Stimulated activated CD4-positive, alpha-beta T cell treated with anti-CD3 and anti-CD28 coated beads, Interleukin-2, amount 100 ng/mL, for 48 hours (primary cell): ENCODE data around the gene LINGO1.

Experiments used
- DNase-seq, 2 donors: peaks; one replicate each; pipeline ENCODE4 v3.0.0-alpha.2; 2020

LINGO1 gene

DNA sequence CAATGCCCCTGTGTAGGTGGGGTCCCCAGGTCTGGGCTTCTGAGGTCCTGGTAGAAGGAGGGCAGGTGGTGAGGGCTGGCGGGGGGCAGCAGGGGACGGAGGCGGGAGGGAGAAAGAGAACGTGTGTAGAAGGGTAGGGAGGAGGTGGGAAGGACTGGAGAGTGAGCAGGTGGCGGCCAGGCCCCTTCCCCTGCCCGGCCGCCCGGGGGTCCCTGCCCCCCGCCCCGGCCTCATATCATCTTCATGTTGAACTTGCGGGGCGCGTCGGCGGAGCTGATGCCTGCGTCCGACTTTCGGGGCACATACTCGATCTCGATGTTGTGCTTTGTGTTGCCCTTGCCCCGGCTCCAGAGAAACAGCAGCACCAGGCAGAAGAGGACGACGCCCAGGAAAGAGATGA, 18.9 kb downstream of the LINGO1 start:
- DNase-seq, result no peak

DNA sequence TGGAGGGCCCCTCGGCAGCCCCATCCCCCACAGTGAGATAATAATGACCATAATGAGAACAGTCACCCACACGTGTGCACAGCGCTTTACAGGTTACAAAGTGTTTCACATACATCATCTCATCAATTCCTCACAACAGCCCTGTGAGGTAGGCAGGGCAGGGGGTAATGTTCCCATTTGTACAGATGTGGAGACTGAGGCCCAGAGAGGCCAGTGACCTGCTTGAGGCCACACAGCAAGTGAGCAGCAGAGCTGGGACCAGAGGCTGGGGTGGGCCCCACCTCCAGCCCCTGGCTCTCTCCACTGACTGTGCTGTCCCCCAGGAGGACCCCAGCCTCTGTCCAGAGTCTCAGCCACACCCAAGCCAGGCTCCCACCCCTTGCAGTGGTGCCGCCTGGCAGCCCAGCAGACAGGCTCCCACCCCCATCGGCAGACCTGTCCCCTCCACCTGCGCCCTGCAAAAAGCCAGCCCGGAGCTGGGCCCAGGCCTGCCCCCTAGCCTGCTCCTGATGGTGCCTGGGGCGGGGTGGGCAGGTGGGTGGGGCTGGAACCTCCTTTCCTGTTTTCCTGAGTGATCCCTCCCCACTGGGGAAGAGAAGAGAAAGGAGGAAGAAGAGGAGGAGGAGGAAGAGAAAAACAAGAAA, 19.6 kb downstream of the LINGO1 start:
- DNase-seq, result no peak

DNA sequence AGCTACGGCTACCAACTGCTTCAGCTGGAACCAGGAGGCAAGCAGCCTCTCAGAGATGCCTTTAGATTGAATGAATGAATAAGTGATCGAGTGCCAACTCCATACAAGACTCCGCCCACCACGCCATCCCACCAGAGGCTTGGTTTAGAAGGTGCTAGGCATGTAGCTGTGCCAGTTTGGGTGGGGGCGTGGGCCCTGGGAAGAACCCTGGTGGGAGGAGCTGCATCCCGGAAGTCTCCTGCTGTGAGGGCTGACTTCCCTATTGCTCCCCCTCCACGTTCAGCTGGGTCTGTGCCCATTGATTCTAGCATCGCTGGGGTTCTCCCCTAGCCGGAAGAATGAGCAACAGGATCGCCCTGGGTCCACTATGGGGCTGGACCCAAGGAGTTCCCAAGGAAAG, 20.9 kb downstream of the LINGO1 start:
- no peak for DNase-seq

DNA sequence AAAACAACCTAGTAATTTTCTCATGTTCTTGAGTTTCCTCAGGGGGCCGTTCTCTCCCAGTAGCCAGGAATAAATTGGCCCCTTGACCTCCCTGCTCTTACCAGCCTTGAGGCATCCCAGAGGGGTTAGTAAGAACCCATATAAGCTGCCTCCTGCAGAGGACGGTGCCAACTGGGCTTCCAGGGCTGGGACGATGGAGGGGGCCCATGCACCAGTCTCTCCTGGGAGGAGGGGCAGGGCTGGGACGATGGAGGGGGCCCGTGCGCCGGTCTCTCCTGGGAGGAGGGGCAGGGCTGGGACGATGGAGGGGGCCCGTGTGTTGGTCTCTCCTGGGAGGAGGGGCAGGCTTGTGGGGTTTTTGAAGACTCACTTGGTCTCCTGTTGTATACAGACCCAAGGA, 22.0 kb downstream of the LINGO1 start:
- no peak for DNase-seq

DNA sequence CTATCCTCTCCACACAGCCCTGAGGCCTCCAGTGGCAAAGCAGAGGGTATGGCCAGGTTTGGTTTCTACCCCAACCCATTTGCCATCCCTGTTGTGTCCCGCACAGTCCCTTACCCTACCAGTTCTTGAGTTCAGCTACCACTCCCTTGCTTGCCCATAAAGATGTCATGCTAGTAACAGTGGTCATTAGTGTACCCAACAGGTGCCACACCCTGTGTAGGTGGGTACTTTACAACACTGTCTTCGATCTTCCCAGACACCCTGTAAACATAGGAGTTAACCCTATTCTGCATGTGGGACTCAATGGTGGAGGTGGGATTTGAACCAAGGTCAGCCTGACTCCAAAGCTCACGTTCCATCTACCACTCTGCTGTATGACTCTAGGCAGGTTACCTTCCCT, 23.2 kb downstream of the LINGO1 start:
- DNase-seq, result no peak

DNA sequence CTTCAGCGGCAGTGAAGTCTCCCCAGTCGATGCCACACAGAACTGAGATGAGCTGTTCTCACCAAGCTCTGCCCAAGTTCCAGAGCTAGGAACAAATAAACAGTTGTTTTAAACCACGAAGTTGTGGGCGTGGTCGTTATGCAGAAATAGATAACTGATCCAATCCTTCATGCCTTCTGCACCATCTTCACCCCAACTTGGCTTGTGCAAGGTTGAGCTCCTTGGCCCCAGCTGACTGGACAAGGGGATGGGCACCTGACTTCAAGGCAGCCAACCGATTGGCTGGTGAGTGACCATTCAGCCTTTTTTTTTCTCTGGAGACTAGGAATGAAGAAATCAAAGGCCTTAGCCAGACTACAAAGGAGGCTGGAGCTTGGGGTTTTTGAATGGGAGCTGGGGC, 23.9 kb downstream of the LINGO1 start:
- DNase-seq, result no peak

DNA sequence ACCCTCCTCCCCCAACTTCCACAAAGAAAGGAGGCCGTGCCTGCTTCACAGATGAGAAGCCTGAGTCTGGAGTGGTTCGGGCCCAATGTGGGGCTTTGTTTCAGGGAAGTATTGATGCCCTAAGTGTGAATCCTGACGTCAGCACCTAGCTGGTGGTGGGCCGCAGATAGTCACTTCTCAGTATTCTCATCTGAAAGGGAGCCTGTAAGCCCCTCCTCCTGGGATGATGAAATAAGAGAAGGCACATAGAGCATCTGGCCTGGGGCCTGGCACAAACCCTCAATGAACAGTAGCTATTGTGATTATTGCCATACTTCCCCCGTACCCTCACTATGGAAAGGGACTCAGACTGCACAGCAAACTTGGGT, 24.8 kb downstream of the LINGO1 start:
- DNase-seq, result no peak

DNA sequence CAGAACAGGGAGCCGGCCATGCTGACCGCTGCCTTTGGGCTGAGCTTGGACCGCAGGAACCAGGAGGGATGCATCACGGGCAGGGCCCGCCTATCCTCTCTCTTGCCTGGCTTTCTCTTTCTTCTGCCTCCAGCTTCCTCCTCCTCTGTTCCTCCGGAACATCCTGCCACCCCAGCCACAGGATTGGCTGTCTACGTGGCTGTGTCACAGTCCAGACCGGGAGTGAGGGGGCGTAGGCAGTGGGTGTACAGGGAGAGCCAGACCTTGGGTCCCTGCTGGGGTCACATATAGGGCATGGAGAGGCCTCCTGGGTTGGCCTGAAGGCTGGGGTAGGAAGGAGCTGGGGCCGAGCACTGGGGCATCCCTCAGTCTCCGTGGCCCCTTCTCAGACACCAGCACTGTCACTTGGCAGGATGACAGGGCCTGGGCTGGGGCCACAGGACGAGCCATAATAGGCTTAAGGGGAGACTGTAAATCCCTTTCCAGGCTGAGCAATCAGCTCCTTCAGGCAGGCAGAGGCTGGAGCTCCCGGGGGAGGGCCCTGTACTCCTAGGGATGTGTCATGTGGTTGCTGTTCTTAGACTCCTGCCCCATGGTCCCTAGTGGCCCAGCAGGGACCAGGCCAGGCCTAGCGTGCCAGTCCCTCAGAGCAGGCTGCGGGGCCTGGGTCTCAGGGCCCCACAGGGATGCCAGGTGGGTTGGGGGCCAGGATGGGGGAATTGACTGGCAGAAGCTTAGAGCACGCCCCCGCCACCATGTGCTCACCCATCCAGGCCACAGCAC, 25.4 kb downstream of the LINGO1 start:
- DNase-seq, result no peak

DNA sequence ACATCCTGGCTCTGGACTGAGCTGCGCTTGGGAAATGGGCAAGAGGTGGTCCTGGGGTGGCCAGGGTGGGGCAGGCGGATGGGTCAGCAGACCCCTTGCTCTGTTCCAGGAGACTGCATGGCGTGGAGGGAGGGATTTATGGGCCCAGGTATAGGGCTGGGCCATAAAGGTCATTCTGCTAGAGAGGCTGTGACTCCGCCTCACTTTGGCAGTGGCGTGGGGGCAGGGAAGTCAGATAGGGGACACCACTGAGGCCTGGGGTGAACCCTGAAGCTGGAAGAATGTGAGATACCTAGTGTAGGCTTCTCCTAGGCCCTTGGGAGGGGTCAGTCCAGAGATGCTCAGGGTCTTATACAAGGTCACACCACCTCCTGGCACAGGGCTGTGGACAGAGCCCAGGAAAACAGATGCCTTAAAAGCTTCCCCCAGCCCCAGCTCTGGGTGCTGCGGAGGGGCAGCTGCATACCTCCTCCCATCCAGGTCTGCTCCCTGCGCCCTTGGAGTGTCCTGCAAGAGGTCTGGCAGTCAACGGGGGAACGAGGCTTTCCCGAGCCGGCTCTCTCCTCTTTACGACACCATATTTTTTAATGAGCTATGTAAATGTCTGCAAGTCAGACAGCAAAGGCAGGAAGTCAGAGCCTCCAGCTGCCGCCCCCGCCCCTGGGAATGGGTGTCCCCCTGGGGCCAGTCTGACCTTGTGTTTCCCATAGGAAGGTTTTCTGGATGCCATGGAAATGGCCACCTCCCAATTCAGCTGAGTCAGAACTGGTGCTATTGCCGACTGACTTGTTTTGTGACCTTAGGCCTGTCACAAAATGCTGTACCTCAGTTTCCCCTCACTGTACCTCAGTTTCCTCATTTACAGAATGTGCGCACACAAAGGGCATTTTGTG, 26.3 kb downstream of the LINGO1 start:
- no peak for DNase-seq

DNA sequence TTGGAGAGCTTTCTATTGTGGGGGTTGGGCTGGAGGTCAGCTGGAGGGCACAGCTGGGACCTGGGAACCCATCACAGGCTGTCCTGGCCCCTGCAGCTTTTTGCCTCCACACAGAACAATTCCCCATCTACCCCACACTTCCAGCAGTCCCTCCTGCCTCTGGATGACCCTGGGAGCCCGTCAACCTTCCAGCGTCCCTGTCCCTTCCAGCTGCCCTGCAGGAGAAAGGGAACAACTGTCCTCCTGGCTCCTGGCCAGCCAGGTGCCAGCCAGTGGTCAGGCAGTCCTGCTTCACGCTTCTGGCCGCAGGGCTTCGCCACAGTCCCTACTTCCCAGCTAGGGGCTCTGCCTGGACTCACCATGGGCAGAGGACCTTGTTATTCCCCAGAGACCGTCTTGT, 27.2 kb downstream of the LINGO1 start:
- DNase-seq, result no peak

DNA sequence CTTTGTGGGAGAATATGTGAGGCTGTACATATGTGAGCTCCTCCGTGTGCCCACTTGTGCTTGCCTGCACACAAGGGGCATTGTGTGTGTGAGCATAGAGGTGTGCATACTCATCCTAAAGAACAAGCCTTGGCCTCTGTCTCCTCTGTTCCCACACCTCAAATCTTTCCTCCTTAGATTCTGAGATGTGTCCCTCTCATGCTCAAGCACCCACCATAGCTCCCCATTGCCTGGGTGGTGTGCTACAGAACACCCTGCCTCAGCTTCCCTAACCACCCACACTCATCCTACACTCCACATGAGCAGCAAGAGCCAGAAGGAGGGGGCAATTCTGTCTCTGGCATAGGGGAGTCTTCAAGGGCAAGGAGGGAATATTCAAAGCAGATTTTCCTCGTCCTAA, 27.7 kb downstream of the LINGO1 start:
- no peak for DNase-seq

DNA sequence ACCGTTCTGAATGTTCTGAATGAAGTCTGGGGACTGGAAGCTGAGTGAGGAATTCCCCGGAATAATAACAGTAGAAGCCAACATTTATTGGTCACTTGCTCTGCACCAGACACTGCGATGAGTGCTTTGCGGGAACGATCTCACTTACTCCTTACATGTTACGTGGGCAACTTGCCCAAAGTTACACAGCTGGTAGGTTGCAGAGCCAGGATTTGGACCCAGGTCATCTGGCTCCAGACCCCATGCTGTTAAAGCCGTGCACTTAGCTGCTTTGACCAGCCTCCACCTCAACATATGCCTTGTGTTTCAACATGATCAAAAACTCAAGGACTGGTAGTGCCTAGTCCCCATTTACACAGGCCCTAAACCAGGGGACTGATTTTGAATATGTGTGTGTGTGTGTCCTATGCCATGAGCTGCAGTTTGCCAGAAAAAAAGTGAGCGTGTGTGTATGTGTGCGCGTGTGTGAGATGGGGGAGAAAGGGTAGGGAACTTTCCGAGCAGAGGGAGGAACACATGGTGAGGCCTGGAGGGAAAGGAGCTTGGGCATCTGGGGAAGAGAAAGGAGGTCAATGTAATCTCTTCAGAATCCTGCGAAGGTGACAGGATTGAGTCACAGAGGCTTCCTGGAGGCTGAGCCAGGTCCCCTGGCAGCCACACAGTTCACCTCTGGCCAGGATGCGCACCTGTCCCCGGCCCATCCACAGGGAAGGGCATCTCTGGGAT, 28.9 kb downstream of the LINGO1 start:
- DNase-seq, result no peak

DNA sequence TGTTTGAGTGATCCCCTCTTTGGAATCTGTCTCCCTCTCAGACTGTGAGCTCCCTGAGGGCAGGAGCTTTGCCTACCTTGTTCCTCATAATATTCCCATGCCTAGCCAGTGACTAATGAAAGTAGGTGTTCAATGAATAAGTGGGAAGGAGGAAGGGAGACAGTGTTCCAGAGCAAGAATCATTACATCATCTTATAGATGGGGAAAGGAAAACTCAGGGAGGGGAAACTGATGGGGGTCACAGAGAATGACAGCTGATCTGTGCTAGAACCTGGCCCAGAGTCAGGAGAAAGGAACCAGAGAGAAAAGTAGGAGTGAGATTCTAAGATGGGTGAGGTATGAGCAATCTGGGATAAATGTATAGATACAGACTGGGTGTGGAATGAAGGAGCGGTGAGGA, 29.9 kb downstream of the LINGO1 start:
- DNase-seq, result no peak

DNA sequence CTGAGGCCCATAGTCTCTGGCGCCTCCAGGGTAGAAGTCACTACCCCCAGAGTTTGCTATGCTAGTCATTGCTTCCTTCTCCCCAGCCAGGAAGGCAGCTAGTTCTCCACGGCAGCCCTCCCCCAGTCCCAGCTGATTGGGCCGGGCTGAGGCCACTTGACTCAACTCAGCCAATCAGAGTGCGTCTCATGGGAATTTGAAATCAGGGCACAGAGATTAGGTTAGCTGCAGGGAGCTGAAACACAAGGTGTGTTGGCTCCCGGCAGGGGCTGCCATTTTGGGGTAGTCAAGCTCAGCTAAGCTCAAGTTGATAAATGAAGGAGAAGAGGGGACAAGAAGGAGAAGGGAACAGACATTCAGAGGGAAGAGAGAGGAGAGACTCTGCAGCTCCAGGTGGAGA, 32.8 kb downstream of the LINGO1 start:
- DNase-seq, result no peak

DNA sequence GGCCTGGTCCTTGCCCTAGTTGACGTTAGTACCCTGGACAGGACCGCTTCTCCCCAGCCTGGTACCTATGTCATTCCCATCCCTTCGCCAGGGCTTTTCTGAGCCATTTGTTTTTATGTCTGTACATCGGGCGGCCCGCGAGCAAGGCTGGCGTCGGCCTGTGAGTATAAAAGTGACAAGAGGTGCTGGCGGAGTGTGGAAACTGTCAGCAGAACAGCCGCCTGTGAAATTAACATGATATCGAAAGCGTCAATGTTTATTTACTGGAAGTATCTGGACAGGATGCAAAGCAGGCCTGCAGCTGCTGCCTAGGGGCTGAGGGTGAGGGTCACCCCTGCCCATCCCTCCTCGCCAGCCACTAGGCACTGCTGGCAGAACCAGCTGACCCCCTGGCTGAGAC, 33.4 kb downstream of the LINGO1 start:
- no peak for DNase-seq

DNA sequence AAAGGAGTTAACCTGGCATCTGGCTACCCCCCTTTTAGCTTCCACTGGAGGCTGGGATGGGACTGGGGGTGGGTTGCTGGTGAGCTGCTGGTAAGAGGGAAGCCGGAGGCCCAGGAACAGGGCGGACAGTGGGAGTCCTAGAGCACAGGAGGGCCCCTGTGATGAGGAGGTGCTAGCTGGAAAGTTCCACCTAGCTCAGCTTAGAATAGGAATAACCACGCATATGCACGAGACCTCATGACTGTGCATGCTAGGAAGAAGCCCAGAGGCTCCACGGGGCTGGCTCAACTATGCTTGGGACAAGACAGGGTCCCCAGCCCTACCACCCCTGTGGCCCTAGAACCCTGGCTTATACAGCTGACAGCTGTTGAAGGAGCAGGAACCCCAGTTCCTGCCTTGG, 34.1 kb downstream of the LINGO1 start:
- DNase-seq, result no peak

DNA sequence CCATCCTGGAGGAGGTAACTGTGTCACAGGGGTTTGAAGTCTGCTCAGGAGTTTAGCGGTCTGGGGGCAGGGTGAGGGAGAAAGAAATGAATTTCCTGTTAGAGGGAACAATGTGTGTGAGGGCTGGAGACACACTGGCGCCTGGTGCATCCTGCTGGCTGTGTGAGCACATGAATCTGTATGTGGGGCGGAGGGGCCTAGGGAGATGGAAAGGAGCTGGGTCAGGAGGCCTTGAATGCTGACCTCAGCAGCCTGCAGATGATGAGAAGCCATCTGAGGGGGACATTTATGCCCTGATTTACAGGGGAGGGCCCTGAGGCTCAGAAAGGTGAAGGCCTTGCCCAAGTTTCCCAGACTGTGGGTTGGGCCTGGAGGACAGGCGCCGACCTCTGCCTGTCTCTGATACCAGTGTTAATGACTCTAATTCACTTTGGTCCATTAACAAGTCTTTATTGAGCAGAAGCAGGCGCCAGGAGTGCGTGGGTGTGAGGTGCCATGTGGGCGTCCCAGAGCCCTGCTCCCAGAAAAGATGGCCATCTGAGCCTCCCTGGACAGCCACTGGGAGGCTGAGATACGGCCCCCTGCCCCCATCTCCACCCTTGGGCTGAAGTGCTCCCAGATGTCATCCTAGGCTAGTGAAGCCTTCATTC, 34.8 kb downstream of the LINGO1 start:
- DNase-seq, result no peak

DNA sequence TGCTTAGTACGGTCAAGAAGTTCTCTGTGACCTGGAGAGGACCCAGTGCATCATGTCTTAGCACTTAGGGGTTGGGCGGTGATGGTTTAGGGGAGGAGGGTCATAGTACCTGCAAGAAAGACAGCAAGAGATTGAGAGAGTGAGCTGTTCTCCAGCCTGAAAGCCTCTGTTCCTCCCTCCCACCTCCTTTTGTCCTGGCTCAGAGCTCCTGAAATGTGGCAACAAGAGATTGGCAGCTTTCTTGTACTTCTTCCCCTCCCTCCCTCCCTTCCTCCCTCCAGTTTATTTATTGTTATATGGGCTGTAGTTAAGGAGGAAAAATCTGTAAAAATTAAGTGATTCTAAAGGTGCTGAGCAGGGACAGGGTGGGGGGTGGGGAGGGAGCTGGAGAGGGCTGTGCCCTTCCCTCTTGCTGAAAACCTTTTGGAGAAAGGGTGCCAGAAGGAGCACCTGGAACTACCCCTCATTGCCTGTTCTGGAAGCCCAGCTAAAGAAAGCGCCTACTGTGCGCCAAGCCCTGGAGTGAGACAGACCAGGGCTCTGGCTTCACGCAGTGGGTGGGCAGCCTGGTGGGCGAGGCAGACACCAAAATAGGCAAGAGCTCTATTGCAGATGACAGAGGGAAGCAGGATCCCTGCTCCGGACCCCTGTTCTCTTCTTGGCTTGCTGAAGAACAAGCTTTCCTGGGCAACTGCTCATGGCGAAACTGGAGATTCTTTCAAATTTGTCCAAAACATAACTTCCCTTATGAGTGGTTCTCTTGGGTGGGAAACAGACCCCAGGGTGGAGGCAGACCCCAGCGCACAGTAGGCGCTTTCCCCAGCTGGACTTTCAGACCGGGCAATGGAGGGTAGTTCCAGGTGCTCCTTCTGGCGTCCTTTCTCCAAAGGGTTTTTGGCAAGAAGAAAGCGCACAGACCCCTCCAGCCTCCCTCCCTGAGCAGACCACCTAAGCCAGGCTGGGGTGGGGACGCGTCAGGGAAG, 35.6 kb downstream of the LINGO1 start:
- no peak for DNase-seq

DNA sequence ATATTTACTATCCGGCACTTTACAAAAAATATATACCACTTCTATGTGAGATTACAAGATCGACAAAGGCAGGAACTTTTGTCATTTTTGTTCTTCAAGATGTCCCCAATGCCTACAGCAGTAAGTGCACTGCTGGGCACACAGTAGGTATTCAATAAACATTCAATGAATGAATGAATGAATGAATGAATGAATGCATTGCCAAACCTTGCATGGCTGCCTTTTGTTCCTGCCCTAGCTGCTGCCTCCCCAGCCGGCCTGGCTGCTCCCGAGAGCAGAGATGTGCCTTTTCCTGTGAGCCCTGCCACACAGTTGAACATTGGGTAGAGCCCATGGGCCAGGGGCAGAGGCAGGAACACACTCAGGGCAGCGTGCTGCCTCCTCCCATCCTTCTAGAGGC, 37.5 kb downstream of the LINGO1 start:
- DNase-seq, result no peak

DNA sequence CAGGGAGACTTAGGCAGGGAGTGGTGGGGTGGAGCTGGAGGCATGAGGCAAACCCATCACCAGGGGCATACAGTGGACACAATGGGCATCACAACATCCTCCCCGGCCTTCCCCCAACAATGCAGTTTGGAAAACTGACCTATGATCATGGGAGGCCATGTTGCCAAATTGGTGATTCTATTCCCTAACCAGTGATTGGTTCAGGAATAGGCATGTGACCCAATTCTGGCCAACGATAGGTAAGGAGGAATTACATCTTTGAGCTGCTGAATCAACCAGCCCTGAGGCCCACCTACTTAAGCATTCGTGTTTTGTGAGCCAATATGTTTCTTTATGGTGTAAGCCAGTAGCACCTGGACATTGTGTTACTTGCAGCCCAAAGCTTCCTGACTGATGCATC, 40.0 kb downstream of the LINGO1 start:
- no peak for DNase-seq

DNA sequence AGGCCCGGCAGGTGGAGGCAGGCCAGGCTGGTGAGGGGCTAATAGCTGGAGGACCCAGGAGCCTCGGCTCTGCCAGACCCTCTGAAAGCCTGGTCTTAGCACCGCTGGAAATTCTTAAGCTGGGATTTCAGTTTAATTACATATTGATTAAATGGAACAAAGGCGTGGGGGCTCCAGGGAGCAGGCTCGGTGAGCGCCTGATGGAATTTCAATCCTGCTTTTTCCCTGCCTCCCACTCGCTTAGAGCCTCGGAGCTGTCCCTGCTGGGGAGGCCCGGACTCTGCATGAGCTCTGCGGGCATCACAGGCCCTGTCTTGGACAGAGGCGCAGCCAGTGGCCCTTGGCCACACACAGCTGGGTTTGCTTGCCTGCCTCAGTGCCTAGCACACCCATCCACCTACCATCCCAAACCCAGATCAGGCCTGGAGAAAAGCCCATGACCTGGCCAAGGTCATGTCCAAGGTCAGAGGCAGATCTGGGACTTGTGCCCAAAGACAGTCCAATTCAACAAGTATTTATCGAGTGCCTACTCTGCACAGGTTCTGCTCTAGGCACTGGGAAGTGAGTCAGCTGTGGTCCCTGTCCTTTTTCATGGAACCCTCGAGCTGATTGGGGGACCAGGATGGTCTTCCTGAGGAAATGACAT, 40.6 kb downstream of the LINGO1 start:
- DNase-seq, result no peak
